HepG2 (cell line): ENCODE results near the gene FBXO2. TPM values are rescaled to one million over a fixed set of nuclear protein-coding genes. Genes with fewer than 3 reads are reported as not detected.

Experiments
- CREB3 ChIP-seq: sonication (generic); formaldehyde crosslinking; IDR thresholded peaks from 2 replicates; pipeline ENCODE4 v1.5.0; 2020; ENCODE audit warnings: missing genetic modification reagents
- CREM ChIP-seq, 2 experiments: sonication (generic) in 1 of 2; formaldehyde crosslinking in 1 of 2; IDR thresholded peaks; 2 replicates each; pipeline versions ENCODE4 v1.4.0 to v1.6.1; 2016 to 2020; ENCODE audit warnings: antibody characterized with exemption in 1 of 2, mild to moderate bottlenecking in 1 of 2, missing genetic modification reagents in 1 of 2
- EHMT2 ChIP-seq: fragments of 200-600 bp; sonication (generic); IDR thresholded peaks from 2 replicates; pipeline ENCODE4 v1.7.0; 2017; ENCODE audit warnings: antibody characterized with exemption, low read depth, low read length, borderline replicate concordance
- ETV5 ChIP-seq: IDR thresholded peaks from 2 replicates; pipeline ENCODE4 v1.6.1; 2018; ENCODE audit warnings: missing biosample characterization, missing genetic modification reagents, inconsistent platforms, borderline replicate concordance
- FOSL1 ChIP-seq: sonication (generic); formaldehyde crosslinking; IDR thresholded peaks from 2 replicates; pipeline ENCODE4 v1.9.0; 2021; ENCODE audit warnings: missing genetic modification reagents, borderline replicate concordance
- FOXC1 ChIP-seq: sonication (generic); formaldehyde crosslinking; IDR thresholded peaks from 2 replicates; pipeline ENCODE4 v1.8.0; 2022; ENCODE audit warnings: mild to moderate bottlenecking, missing genetic modification reagents, borderline replicate concordance
- JDP2 ChIP-seq: sonication (generic); formaldehyde crosslinking; IDR thresholded peaks from 2 replicates; pipeline ENCODE4 v1.8.1; 2022; ENCODE audit warnings: missing genetic modification reagents, borderline replicate concordance
- KLF6 ChIP-seq: IDR thresholded peaks from 2 replicates; pipeline ENCODE4 v1.8.0; 2016; ENCODE audit warnings: missing biosample characterization, missing genetic modification reagents
- MXD4 ChIP-seq: IDR thresholded peaks from 2 replicates; pipeline ENCODE4 v1.6.1; 2016; ENCODE audit warnings: mild to moderate bottlenecking, missing biosample characterization, missing genetic modification reagents
- NPAS2 ChIP-seq: sonication (generic); formaldehyde crosslinking; IDR thresholded peaks from 2 replicates; pipeline ENCODE4 v1.8.0; 2022; ENCODE audit warnings: mild to moderate bottlenecking, missing genetic modification reagents, borderline replicate concordance
- RBM39 ChIP-seq: fragments of 200-400 bp; formaldehyde crosslinking; IDR thresholded peaks from one replicate; pipeline ENCODE4 v1.6.1; 2018; ENCODE audit warnings: antibody characterized with exemption, mild to moderate bottlenecking, low read depth, low read length; ENCODE audit not compliant: poor library complexity, severe bottlenecking
- SATB2 ChIP-seq: sonication (generic); formaldehyde crosslinking; IDR thresholded peaks from 2 replicates; pipeline ENCODE4 v1.5.0; 2020; ENCODE audit warnings: missing genetic modification reagents
- SKI ChIP-seq: fragments of 450-650 bp; IDR thresholded peaks from one replicate; pipeline ENCODE4 v1.6.1; 2018; ENCODE audit warnings: mild to moderate bottlenecking; ENCODE audit not compliant: partially characterized antibody
- SP4 ChIP-seq: sonication (generic); formaldehyde crosslinking; IDR thresholded peaks from 2 replicates; pipeline ENCODE4 v1.8.1; 2023; ENCODE audit warnings: mild to moderate bottlenecking, missing genetic modification reagents
- TARDBP ChIP-seq: sonication (generic); formaldehyde crosslinking; IDR thresholded peaks from 2 replicates; pipeline ENCODE4 v1.8.0; 2022; ENCODE audit warnings: mild to moderate bottlenecking, missing genetic modification reagents
- XBP1 ChIP-seq: sonication (generic); formaldehyde crosslinking; IDR thresholded peaks from 2 replicates; pipeline ENCODE4 v1.5.0; 2020; ENCODE audit warnings: missing genetic modification reagents
- ZMYM4 ChIP-seq: sonication (generic); formaldehyde crosslinking; IDR thresholded peaks from 2 replicates; pipeline ENCODE4 v1.8.1; 2023; ENCODE audit warnings: mild to moderate bottlenecking, missing genetic modification reagents
- ZNF367 ChIP-seq: sonication (generic); formaldehyde crosslinking; IDR thresholded peaks from 2 replicates; pipeline ENCODE4 v1.4.0; 2020; ENCODE audit warnings: missing genetic modification reagents, borderline replicate concordance
- ZNF569 ChIP-seq: sonication (generic); formaldehyde crosslinking; IDR thresholded peaks from 2 replicates; pipeline ENCODE4 v1.5.0; 2020; ENCODE audit warnings: mild to moderate bottlenecking, missing genetic modification reagents, moderate library complexity, borderline replicate concordance
- ZNF629 ChIP-seq: sonication (generic); formaldehyde crosslinking; conservative IDR thresholded peaks from 2 replicates; pipeline ENCODE4 v1.5.0; 2020; ENCODE audit warnings: missing genetic modification reagents
- ZNF644 ChIP-seq: IDR thresholded peaks from 2 replicates; pipeline ENCODE4 v1.6.1; 2016; ENCODE audit warnings: low read depth
- ZNF672 ChIP-seq: sonication (generic); formaldehyde crosslinking; IDR thresholded peaks from 2 replicates; pipeline ENCODE4 v1.8.1; 2022; ENCODE audit warnings: missing genetic modification reagents
- ZNF720 ChIP-seq: sonication (generic); formaldehyde crosslinking; IDR thresholded peaks from 2 replicates; pipeline ENCODE4 v1.4.0; 2020; ENCODE audit warnings: missing genetic modification reagents
- ZNF772 ChIP-seq: sonication (generic); formaldehyde crosslinking; IDR thresholded peaks from 2 replicates; pipeline ENCODE4 v1.5.0; 2020; ENCODE audit warnings: mild to moderate bottlenecking, missing genetic modification reagents
- ZSCAN20 ChIP-seq: sonication (generic); formaldehyde crosslinking; IDR thresholded peaks from 2 replicates; pipeline ENCODE4 v1.4.0; 2020; ENCODE audit warnings: missing genetic modification reagents, mild to moderate bottlenecking, borderline replicate concordance
- polyA plus RNA-seq, 8 experiments: library from polyadenylated mRNA; depleted of rRNA in 3 of 8; stranded (reverse) in 7 of 8; unstranded in 1 of 8; fragments of >200 nt; fragmentation: Illumina TruSeq in 4 of 8; extraction: Trizol in 4 of 8; gene quantifications; 2 replicates each; pipeline versions ENCODE4 v1.2.1 to v1.2.3, GENCODE V29; 2011 to 2016; ENCODE audit warnings: low read depth in 4 of 8, missing spikeins in 1 of 8, mixed read lengths in 1 of 8; ENCODE audit not compliant: insufficient read depth in 1 of 8
- total RNA-seq, 5 experiments: library from RNA; depleted of rRNA; stranded (reverse); fragments of >200 nt; fragmentation: Illumina TruSeq; extraction: Trizol; gene quantifications; 2 replicates each; pipeline ENCODE4 v1.2.3, GENCODE V29; 2016; ENCODE audit warnings: low read depth in 1 of 5
- TF ChIP-seq, protein P1 (sequence below): sonication (generic); formaldehyde crosslinking; IDR thresholded peaks from 2 replicates; pipeline ENCODE4 v1.8.0; 2022; ENCODE audit warnings: missing genetic modification reagents, mild to moderate bottlenecking, inconsistent platforms, borderline replicate concordance

Gene FBXO2
- total and polyA plus RNA-seq, 2 of the 13 experiments (the other 11 are each of a cell fraction or from before 2014, with no cell fraction given) = 79.3 to 112 TPM

- TF ChIP-seq ZNF644 (CRISPR knock-in tag) (0 out of 2 replicates have a peak, but pooled peaks have one; percentile 14), JDP2 (no peak), ZNF367 (CRISPR knock-in tag) (no peak), ZNF629 (CRISPR knock-in tag) (peak; percentile 57; the same call in 1 of the 2 replicates), ZNF772 (peak; percentile 84; the same call in 1 of the 2 replicates), KLF6 (no peak), XBP1 (CRISPR knock-in tag) (no peak), ZNF720 (no peak), CREM (IDR thresholded peaks at IDR 0.05) (peak; percentile 62; the same call in 1 of the 2 replicates), CREM (CRISPR knock-in tag; IDR thresholded peaks at IDR 0.05) (no peak), ZNF672 (CRISPR knock-in tag) (no peak), EHMT2 (no peak), SATB2 (CRISPR knock-in tag) (no peak), FOXC1 (CRISPR knock-in tag) (0 out of 2 replicates have a peak, but pooled peaks have one; percentile 4), ZNF569 (CRISPR knock-in tag) (no peak), SP4 (CRISPR knock-in tag) (no peak), ETV5 (no peak), FOSL1 (CRISPR knock-in tag) (no peak), RBM39 (no peak), MXD4 (CRISPR knock-in tag) (no peak), CREB3 (CRISPR knock-in tag) (no peak), ZMYM4 (CRISPR knock-in tag) (peak; percentile 61), ZSCAN20 (CRISPR knock-in tag) (no peak), NPAS2 (no peak), SKI (peak; percentile 27), TARDBP (CRISPR knock-in tag) (peak; percentile 84; the same call in 1 of the 2 replicates)
- TF ChIP-seq, protein P1, sequence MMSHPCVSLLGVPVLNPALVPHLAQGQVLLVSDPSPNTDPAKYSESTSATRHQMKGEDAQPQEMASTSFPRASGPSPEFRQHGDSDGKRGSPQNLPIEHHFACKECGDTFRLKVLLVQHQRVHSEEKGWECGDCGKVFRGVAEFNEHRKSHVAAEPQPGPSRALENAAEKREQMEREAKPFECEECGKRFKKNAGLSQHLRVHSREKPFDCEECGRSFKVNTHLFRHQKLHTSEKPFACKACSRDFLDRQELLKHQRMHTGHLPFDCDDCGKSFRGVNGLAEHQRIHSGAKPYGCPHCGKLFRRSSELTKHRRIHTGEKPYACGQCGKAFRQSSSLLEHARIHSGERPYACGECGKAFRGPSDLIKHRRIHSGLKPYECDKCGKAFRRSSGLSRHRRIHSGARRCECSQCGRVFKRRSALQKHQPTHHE (CRISPR knock-in tag) = no peak
These were observed 17.5 kb upstream of the FBXO2 start (continued) for GRCh38 chr1:11671544-11672286.
